Measurements from ENCODE around the gene RNF187. TPM values are rescaled to one million over a fixed set of nuclear protein-coding genes. Genes with fewer than 3 reads are reported as not detected.

RNF187 gene
- 112 and 118 TPM in 2 replicates for total RNA-seq

DNA sequence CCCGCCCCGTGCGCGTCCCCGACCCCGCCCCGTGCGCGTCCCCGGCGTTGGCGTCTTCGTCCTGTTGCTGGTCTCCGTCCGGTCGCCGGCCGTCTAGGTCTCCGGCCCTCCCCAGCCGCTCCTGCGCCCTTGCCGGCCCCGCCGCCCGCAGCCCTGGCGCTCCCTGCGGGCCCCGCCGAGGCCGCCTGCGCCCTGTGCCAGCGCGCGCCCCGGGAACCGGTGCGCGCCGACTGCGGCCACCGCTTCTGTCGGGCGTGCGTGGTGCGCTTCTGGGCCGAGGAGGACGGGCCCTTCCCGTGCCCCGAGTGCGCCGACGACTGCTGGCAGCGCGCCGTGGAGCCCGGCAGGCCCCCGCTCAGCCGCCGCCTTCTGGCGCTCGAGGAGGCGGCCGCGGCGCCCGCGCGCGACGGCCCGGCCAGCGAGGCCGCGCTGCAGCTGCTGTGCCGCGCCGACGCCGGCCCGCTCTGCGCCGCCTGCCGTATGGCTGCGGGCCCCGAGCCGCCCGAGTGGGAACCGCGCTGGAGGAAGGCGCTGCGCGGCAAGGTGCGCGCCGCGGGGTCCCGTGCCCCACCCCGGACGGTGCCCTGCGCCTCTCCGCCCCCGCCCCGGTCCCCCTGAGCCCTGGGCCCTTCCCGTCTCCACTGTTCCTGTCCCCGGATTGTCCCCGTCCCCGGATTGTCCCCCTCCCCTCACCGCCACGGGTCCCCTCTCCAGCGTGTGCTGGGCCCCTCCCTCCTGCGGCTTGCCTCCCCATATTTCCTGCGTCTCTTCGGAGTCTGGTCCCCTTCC is at the start of gene RNF187:
TSS of gene RNF187 (plus strand) at position 47 of the 789 bp plus-strand sequence.

Other genes with a start within 250 kb of the RNF187 start
- gene TRIM11, start 80.5 kb upstream of the RNF187 start, total RNA-seq = 13.7 and 26.8 TPM in 2 replicates
- gene TRIM17, start 70.5 kb upstream of the RNF187 start, total RNA-seq = under 0.01 and 0.32 TPM in 2 replicates
- gene RHOU, start 248.1 kb downstream of the RNF187 start, total RNA-seq = 2.8 and 11.0 TPM in 2 replicates

Data from smooth muscle cell of the umbilical artery (primary cell).